ENCODE measurements around the gene LRRC25.

LRRC25 gene

DNA sequence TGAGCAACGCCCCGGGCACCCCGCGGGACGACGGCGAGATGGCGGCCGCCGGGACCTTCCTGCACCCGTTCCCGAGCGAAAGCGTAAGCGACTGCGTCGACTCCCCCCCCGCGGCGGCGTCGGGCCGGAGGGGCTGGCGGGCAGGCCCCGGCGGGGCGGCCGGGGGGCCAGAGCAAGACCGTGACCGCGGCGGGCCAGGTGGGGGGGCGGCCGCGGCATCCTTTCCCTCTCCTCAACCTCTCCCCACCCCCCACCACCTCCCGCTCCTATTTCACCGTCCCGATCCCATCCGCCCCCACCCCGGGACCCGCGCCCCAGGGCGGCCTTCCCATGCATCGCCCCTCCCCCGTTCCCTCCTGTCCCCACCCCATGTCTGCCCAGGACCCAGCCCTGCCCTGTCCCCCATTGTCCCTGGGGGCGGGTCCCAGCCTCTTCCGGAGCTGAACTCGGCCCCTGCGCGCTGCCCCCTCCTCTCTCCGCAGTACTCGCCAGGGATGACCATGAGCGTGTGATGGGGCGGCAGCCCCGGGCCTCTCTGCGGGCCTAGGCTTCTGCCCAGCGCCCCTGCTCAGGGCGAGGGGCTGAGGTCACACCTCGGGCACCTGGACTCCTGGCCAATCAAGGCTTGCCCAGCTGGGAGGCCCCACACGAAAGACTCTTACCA lies 36.4 kb upstream of the LRRC25 start:
- peaks cover 5 to 16% (median 15%) of the 10 kb centered on the region in 3 donors for H3K36me3 ChIP-seq
- no peak for DNase-seq
- peak overlapping the region; percentile 62 to 64 for H3K27ac ChIP-seq
- H3K9me3 ChIP-seq, result no peaks in the 10 kb centered on the region
- peaks cover 0 to 13% of the 10 kb centered on the region in 2 donors for H3K27me3 ChIP-seq
- intact Hi-C loops (cut with DNase I; ENCODE audit: low total_unique reads), result no loop called here
- H3K4me1 ChIP-seq, result peaks cover 0 to 54% (median 49%) of the 10 kb centered on the region in 4 donors
- TF ChIP-seq, protein P1, sequence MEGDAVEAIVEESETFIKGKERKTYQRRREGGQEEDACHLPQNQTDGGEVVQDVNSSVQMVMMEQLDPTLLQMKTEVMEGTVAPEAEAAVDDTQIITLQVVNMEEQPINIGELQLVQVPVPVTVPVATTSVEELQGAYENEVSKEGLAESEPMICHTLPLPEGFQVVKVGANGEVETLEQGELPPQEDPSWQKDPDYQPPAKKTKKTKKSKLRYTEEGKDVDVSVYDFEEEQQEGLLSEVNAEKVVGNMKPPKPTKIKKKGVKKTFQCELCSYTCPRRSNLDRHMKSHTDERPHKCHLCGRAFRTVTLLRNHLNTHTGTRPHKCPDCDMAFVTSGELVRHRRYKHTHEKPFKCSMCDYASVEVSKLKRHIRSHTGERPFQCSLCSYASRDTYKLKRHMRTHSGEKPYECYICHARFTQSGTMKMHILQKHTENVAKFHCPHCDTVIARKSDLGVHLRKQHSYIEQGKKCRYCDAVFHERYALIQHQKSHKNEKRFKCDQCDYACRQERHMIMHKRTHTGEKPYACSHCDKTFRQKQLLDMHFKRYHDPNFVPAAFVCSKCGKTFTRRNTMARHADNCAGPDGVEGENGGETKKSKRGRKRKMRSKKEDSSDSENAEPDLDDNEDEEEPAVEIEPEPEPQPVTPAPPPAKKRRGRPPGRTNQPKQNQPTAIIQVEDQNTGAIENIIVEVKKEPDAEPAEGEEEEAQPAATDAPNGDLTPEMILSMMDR (IDR thresholded peaks at IDR 0.05), result no peak
- peak overlapping the region; percentile 50 to 57 for H3K4me3 ChIP-seq

DNA sequence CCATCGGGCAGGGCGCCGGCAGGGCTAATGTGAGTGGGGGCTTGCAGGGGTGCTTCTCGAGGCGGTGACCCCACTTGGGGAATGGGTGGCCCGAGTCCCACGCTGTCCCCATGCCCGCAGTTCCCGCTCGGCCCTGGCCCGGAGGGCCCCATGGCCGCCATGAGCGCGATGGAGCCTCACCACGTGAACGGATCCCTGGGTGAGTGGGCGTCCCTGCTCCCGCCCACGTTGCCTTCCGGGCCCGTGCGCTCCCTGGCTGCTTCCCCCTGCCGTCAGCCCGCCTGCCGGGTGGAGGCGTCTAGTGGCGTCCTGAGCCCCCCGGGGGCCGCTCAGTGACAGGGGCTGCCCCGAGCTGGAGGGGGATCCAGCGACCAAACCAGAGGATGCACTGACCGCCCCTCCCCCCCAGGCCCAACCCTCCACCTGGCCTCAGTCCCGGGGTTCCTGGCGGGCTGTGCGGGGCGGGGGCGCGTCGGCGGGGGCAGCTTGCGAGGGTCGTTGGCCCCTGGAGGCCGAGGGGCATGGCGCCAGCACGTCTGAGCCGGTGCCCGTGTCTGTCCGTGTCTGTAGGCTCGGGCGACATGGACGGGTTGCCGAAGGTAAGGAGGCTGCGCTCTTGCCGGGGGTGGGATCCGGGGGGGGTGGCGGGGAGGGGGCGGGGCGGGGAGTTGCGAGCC lies 35.7 kb upstream of the LRRC25 start:
- peaks cover 0 to 13% of the 10 kb centered on the region in 2 donors for H3K27me3 ChIP-seq
- peak in 1 of 2 donors; percentile 78 for DNase-seq

DNA sequence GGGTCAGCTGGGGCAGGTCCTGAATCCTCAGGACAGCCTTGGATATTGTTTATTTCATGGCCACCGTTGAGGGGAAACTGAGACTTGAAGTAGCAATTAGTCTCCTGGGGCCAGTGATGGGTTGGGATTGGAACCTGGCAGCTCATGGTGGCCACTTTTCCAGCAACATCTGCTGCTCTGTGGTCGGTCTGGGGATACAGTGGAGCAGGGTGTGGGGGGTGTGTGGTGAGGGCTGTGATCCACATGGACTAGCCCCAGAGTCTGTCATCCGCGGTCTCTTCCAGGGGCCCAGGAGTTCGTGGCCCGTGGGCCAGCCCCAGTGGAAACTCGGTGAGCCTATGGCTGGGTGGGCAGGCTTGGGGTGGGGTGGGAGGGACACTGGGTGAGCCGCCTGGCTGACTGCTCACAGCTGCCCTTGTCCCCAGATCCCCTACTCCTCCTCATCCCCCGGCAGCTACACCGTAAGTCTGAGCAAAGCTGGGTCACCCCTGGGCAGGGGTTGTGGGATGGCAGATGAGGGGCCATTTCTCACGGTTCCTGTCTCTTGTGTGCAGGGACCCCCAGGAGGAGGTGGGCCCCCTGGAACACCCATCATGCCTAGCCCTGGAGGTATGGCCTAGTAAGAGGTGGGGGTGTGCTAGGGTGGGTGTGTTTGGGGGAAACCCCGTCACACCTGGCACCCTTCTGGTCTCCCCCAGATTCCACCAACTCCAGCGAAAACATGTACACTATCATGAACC lies 35.0 kb upstream of the LRRC25 start:
- intact Hi-C loops (cut with DNase I; ENCODE audit: low total_unique reads), result no loop called here
- Histone ChIP-seq H3K4me1 (peaks cover 0 to 47% (median 40%) of the 10 kb centered on the region in 4 donors), H3K27me3 (peaks cover 0 to 12% of the 10 kb centered on the region in 2 donors), H3K4me3 (no peak overlapping the region), H3K36me3 (peaks cover 5 to 28% (median 15%) of the 10 kb centered on the region in 3 donors), H3K9me3 (no peaks in the 10 kb centered on the region), H3K27ac (peak overlapping the region; percentile 62 to 64)
- TF ChIP-seq, protein P1 (IDR thresholded peaks at IDR 0.05), result no peak
- peak in 1 of 2 donors; percentile 68 for DNase-seq

More for the DNA sequence above, 35.7 kb upstream of the LRRC25 start:
- Histone ChIP-seq H3K36me3 (peaks cover 5 to 22% (median 15%) of the 10 kb centered on the region in 3 donors), H3K9me3 (no peaks in the 10 kb centered on the region), H3K27ac (peak overlapping the region; percentile 62 to 64), H3K4me3 (peak overlapping the region; percentile 50 to 57), H3K4me1 (peaks cover 0 to 54% (median 47%) of the 10 kb centered on the region in 4 donors)
- TF ChIP-seq, protein P1 (IDR thresholded peaks at IDR 0.05), result no peak
- intact Hi-C loops (cut with DNase I; ENCODE audit: low total_unique reads), result no loop called here

DNA sequence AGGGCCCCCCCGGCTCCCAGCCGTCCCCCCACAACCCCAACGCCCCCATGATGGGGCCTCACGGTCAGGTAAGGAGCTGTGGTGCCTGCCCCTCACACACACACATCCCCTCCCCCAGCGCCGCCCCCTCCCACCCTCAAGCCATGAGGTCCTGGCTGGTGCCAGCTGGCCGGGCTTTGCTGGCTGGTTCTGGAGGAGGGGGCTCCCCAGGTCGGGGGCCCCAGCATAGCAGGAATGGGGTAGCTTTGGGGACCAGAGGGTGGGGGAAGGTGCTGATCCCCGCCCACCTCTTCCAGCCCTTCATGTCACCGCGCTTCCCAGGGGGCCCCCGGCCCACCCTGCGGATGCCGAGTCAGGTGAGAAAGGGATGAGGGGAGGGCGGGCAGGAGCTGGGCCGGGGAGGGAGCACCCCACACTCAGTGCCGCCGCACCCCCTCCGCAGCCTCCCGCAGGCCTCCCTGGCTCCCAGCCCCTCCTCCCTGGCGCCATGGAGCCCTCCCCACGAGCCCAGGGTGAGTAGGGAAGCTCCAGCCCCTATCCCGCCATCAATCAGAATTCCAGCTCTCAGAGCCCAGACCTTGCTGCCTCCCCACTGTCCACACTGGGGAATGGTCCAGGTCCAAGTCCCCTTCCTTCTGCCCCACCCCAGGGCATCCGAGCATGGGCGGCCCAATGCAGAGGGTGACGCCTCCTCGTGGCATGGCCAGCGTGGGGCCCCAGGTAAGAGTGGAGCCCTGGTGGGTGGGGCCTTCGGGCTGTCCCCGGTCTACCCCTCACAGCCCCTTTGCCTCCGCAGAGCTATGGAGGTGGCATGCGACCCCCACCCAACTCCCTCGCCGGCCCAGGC lies 34.2 kb upstream of the LRRC25 start:
- Histone ChIP-seq H3K4me1 (peaks cover 0 to 41% (median 36%) of the 10 kb centered on the region in 4 donors), H3K27me3 (peaks cover 0 to 8% of the 10 kb centered on the region in 2 donors), H3K4me3 (no peak overlapping the region), H3K36me3 (peaks cover 5 to 28% (median 15%) of the 10 kb centered on the region in 3 donors), H3K9me3 (no peaks in the 10 kb centered on the region), H3K27ac (no peak overlapping the region)
- intact Hi-C loops (cut with DNase I; ENCODE audit: low total_unique reads), result no loop called here
- TF ChIP-seq, protein P1 (IDR thresholded peaks at IDR 0.05), result no peak
- DNase-seq, result peak in 1 of 2 donors; percentile 67
